SK-N-SH (cell line): ENCODE data around the gene MBNL2. TPM values are rescaled to one million over a fixed set of nuclear protein-coding genes. Genes with fewer than 3 reads are reported as not detected.

Source experiments
- CTCF ChIA-PET: fragments of 300-600, 350-600 bp; formaldehyde crosslinking; extraction: SDS; loops from one replicate; lab custom pipeline; 2021; lab: Yijun Ruan, JAX
- POLR2A ChIA-PET: fragments of 350-600 bp; sonication (Branson Sonifier 250); formaldehyde crosslinking; extraction: SDS; loops from one replicate; lab custom pipeline; 2020; ENCODE audit warnings: antibody characterized with exemption, inconsistent platforms; lab: Yijun Ruan, JAX
- DNase-seq: peaks from one replicate; pipeline ENCODE4 v3.0.0; 2012
- H2AFZ ChIP-seq: fragments of 200-600 bp; sonication (generic); 2 replicates; pipeline ENCODE4 v1.8.1; 2016; ENCODE audit warnings: antibody characterized with exemption, mild to moderate bottlenecking, low read depth
- H3F3A ChIP-seq: fragments of 200-600 bp; sonication (generic); replicated peaks from 2 replicates; pipeline ENCODE3; 2016; ENCODE audit warnings: antibody characterized with exemption, mild to moderate bottlenecking; ENCODE audit not compliant: insufficient read depth
- H3K27ac ChIP-seq, 2 experiments: fragments of 200-500 bp in 1 of 2; fragments of 200-600 bp in 1 of 2; sonication (Bioruptor generic) in 1 of 2; sonication (generic), shearing (Covaris generic) in 1 of 2; 2 replicates each; pipeline versions ENCODE4 v1.5.1 to v1.6.1; 2014 to 2016; ENCODE audit warnings: low read depth in 2 of 2, inconsistent platforms in 1 of 2, low read length in 1 of 2, mild to moderate bottlenecking in 1 of 2, mixed read lengths in 1 of 2
- H3K27me3 ChIP-seq: fragments of 200-600 bp; sonication (generic), shearing (Covaris generic); 2 replicates; pipeline ENCODE4 v1.6.1; 2016; ENCODE audit warnings: mixed run types; ENCODE audit not compliant: insufficient read depth
- H3K36me3 ChIP-seq, 2 experiments: fragments of 200-500 bp in 1 of 2; fragments of 200-600 bp in 1 of 2; sonication (Bioruptor generic) in 1 of 2; sonication (generic) in 1 of 2; replicated peaks in 1 of 2; 2 replicates each; pipeline versions ENCODE3 to v1.5.1; 2014 to 2016; ENCODE audit warnings: low read length in 1 of 2, mild to moderate bottlenecking in 1 of 2; ENCODE audit not compliant: insufficient read depth in 2 of 2, control insufficient read depth in 1 of 2
- H3K4me1 ChIP-seq, 2 experiments: fragments of 200-500 bp in 1 of 2; fragments of 200-600 bp in 1 of 2; sonication (Bioruptor generic) in 1 of 2; sonication (generic), shearing (Covaris generic) in 1 of 2; 2 replicates each; pipeline versions ENCODE4 v1.5.1 to v1.6.1; 2014 to 2016; ENCODE audit warnings: low read depth in 1 of 2, low read length in 1 of 2, mixed run types in 1 of 2; ENCODE audit not compliant: insufficient read depth in 2 of 2, control insufficient read depth in 1 of 2
- H3K4me2 ChIP-seq: fragments of 200-600 bp; sonication (generic), shearing (Covaris generic); 2 replicates; pipeline ENCODE4 v1.6.1; 2017; ENCODE audit warnings: mixed run types
- H3K4me3 ChIP-seq, 2 experiments: fragments of 200-500 bp in 1 of 2; fragments of 200-600 bp in 1 of 2; sonication (Bioruptor generic) in 1 of 2; sonication (generic), shearing (Covaris generic) in 1 of 2; 2 replicates each; pipeline versions ENCODE4 v1.5.1 to v1.8.1; 2014 to 2016; ENCODE audit warnings: low read depth in 2 of 2, inconsistent platforms in 1 of 2, low read length in 1 of 2, mild to moderate bottlenecking in 1 of 2, mixed read lengths in 1 of 2, moderate library complexity in 1 of 2
- H3K79me2 ChIP-seq: fragments of 200-600 bp; sonication (generic); 2 replicates; pipeline ENCODE4 v1.8.1; 2017; ENCODE audit warnings: mild to moderate bottlenecking; ENCODE audit not compliant: insufficient read depth
- H3K9ac ChIP-seq: fragments of 200-600 bp; sonication (generic); 2 replicates; pipeline ENCODE4 v1.6.1; 2017; ENCODE audit warnings: mixed run types
- H3K9me2 ChIP-seq: fragments of 200-600 bp; sonication (generic); 2 replicates; pipeline ENCODE4 v1.6.1; 2017; ENCODE audit warnings: mixed run types
- H3K9me3 ChIP-seq: fragments of 200-600 bp; sonication (generic); 2 replicates; pipeline ENCODE4 v1.6.1; 2017; ENCODE audit warnings: mixed run types, mild to moderate bottlenecking, moderate library complexity
- H4K20me1 ChIP-seq: fragments of 200-600 bp; sonication (generic); 2 replicates; pipeline ENCODE4 v1.6.1; 2017; ENCODE audit warnings: mild to moderate bottlenecking, mixed run types; ENCODE audit not compliant: insufficient read depth
- CHD2 ChIP-seq: fragments of 150-350 bp; IDR thresholded peaks from 2 replicates; pipeline ENCODE4 v1.6.1; 2018; ENCODE audit warnings: low read length; ENCODE audit not compliant: partially characterized antibody
- CTCF ChIP-seq: fragments of 200-600 bp; sonication (generic); IDR thresholded peaks from 2 replicates; pipeline ENCODE4 v1.6.1; 2017; ENCODE audit warnings: antibody characterized with exemption, mild to moderate bottlenecking, moderate library complexity
- EZH2phosphoT487 ChIP-seq: fragments of 200-600 bp; sonication (generic); IDR thresholded peaks from 2 replicates; pipeline ENCODE4 v1.6.1; 2017; ENCODE audit warnings: low read depth, mixed run types, mild to moderate bottlenecking, antibody characterized with exemption, moderate library complexity, borderline replicate concordance
- FOXJ3 ChIP-seq: sonication (generic); formaldehyde crosslinking; IDR thresholded peaks from 2 replicates; pipeline ENCODE4 v1.5.1; 2020; ENCODE audit warnings: mild to moderate bottlenecking, missing genetic modification reagents
- FOXM1 ChIP-seq: IDR thresholded peaks from 2 replicates; pipeline ENCODE4 v1.4.0; 2012; ENCODE audit warnings: low read depth, mild to moderate bottlenecking
- NFIC ChIP-seq: IDR thresholded peaks from 2 replicates; pipeline ENCODE4 v1.4.0; 2012; ENCODE audit warnings: borderline replicate concordance
- RCOR1 ChIP-seq: fragments of 150-350 bp; IDR thresholded peaks from 2 replicates; pipeline ENCODE4 v1.6.1; 2017; ENCODE audit warnings: antibody characterized with exemption, low read length
- REST ChIP-seq: IDR thresholded peaks from 2 replicates; pipeline ENCODE4 v1.6.1; 2012; ENCODE audit warnings: mild to moderate bottlenecking, low read depth, low read length, moderate library complexity
- RFX5 ChIP-seq: IDR thresholded peaks from 2 replicates; pipeline ENCODE4 v1.6.1; 2012; ENCODE audit warnings: mild to moderate bottlenecking, improper control_type of control experiment, low read length
- RXRA ChIP-seq: IDR thresholded peaks from 2 replicates; pipeline ENCODE4 v1.4.0; 2012; ENCODE audit warnings: low read depth, mild to moderate bottlenecking, borderline replicate concordance
- TAF1 ChIP-seq: IDR thresholded peaks from 2 replicates; pipeline ENCODE4 v1.6.1; 2012; ENCODE audit warnings: low read depth, mild to moderate bottlenecking, low read length, moderate library complexity, borderline replicate concordance
- USF1 ChIP-seq: IDR thresholded peaks from 2 replicates; pipeline ENCODE4 v1.4.0; 2012; ENCODE audit warnings: low read depth, borderline replicate concordance
- USF2 ChIP-seq: fragments of 150-350 bp; IDR thresholded peaks from 2 replicates; pipeline ENCODE4 v1.6.1; 2017; ENCODE audit warnings: antibody characterized with exemption, low read length, low read depth, borderline replicate concordance
- WGBS: methylation state at CpG from one replicate; pipeline ENCODE4 v1.1.6; 2017; ENCODE audit warnings: low lambda C conversion rate; 5-methylcytosine and 5-hydroxymethylcytosine counted together
- polyA plus RNA-seq, 3 experiments: library from polyadenylated mRNA; depleted of rRNA; stranded (reverse); fragments of >200 nt; gene quantifications; 2 replicates each; pipeline ENCODE4 v1.2.3, GENCODE V29; 2012

The MBNL2 gene
- polyA plus RNA-seq, 1 of the 3 experiments (the other 2 are of a cell fraction), result 24.5 TPM

- H3K27ac ChIP-seq, result peak overlapping the region in 1 of 2 experiments; percentile 67; a peak in 2 of 4 replicates
- WGBS, result 93% methylated on average over 2 of the region's 2 CpGs
- peaks cover 44% of the 10 kb centered on the region for H3F3A ChIP-seq
- no peak overlapping the region; the same call in 1 of the 2 replicates for H3K4me2 ChIP-seq
- H3K9me2 ChIP-seq, result no peaks in the 10 kb centered on the region
- peaks cover 10 to 52% of the 10 kb centered on the region in 2 experiments for H3K4me1 ChIP-seq
- H3K4me3 ChIP-seq, result no peak overlapping the region
- H3K9me3 ChIP-seq, result no peaks in the 10 kb centered on the region
- no peaks in the 10 kb centered on the region for H3K27me3 ChIP-seq
- peaks cover 13 to 49% of the 10 kb centered on the region in 2 experiments for H3K36me3 ChIP-seq
- peaks cover 100% of the 10 kb centered on the region for H3K79me2 ChIP-seq
- DNase-seq, result no peak
- TF ChIP-seq REST (no peak), USF1 (no peak), EZH2phosphoT487 (no peak), RXRA (no peak), FOXJ3 (CRISPR knock-in tag) (no peak), CHD2 (no peak), CTCF (no peak), USF2 (no peak), FOXM1 (no peak), RFX5 (no peak), RCOR1 (no peak), NFIC (no peak), TAF1 (no peak)
- TF ChIP-seq, all 33 proteins: peak for 0
- Histone ChIP-seq H3K9ac (no peak overlapping the region), H4K20me1 (0 out of 2 replicates have a peak, but pooled peaks cover 9% of the 10 kb centered on the region), H2AFZ (no peak overlapping the region)
- ChIA-PET CTCF (no interaction called here), POLR2A (no interaction called here)
Measured at GRCh38 chr13:97283888-97284287, 61.8 kb downstream of the MBNL2 start.
